Smooth muscle cell (in vitro differentiated cells): ENCODE results near the gene CARS1. TPM values are rescaled to one million over a fixed set of nuclear protein-coding genes. Genes with fewer than 3 reads are reported as not detected.

ENCODE experiments used
- DNase-seq: peaks from one replicate; lab custom pipeline; 2025; ENCODE audit not compliant: unreplicated experiment; lab: John Stamatoyannopoulos, UW
- H2AFZ ChIP-seq: fragments of 200-600 bp; sonication (generic); 2 replicates; pipeline ENCODE4 v1.6.0; 2016; ENCODE audit warnings: antibody characterized with exemption, low read depth, mild to moderate bottlenecking
- H3F3A ChIP-seq: fragments of 200-600 bp; sonication (generic); 2 replicates; pipeline ENCODE4 v1.6.0; 2017; ENCODE audit warnings: antibody characterized with exemption, low read depth
- H3K27ac ChIP-seq: fragments of 200-600 bp; sonication (generic); 2 replicates; pipeline ENCODE4 v1.5.1; 2016; ENCODE audit warnings: low read depth, mild to moderate bottlenecking
- H3K27me3 ChIP-seq: fragments of 200-600 bp; sonication (generic); 2 replicates; pipeline ENCODE4 v1.6.1; 2016; ENCODE audit warnings: low read depth, mild to moderate bottlenecking
- H3K36me3 ChIP-seq: fragments of 200-600 bp; sonication (generic); 2 replicates; pipeline ENCODE4 v1.5.1; 2016; ENCODE audit warnings: low read depth
- H3K4me1 ChIP-seq: fragments of 200-600 bp; sonication (generic); 2 replicates; pipeline ENCODE4 v1.5.1; 2016; ENCODE audit warnings: low read depth
- H3K4me2 ChIP-seq: fragments of 200-600 bp; sonication (generic); 2 replicates; pipeline ENCODE4 v1.6.0; 2016; ENCODE audit warnings: mild to moderate bottlenecking
- H3K4me3 ChIP-seq: fragments of 200-600 bp; sonication (generic); 2 replicates; pipeline ENCODE4 v1.5.1; 2016; ENCODE audit warnings: mild to moderate bottlenecking
- H3K79me2 ChIP-seq: fragments of 200-600 bp; sonication (generic); 2 replicates; pipeline ENCODE4 v1.6.0; 2016; ENCODE audit warnings: low read depth, mild to moderate bottlenecking
- H3K9ac ChIP-seq: fragments of 200-600 bp; sonication (generic); 2 replicates; pipeline ENCODE4 v1.6.0; 2016; ENCODE audit warnings: low read depth
- H3K9me3 ChIP-seq: fragments of 200-600 bp; sonication (generic); replicated peaks from 2 replicates; pipeline ENCODE4 v1.5.1; 2016; ENCODE audit warnings: low read depth
- H4K20me1 ChIP-seq: fragments of 200-600 bp; sonication (generic); 2 replicates; pipeline ENCODE4 v1.6.0; 2016; ENCODE audit warnings: low read depth
- CTCF ChIP-seq: fragments of 200-600 bp; sonication (generic); IDR thresholded peaks from 2 replicates; pipeline ENCODE4 v1.5.1; 2017; ENCODE audit warnings: borderline replicate concordance, mild to moderate bottlenecking, antibody characterized with exemption; ENCODE audit not compliant: insufficient read depth, poor library complexity, severe bottlenecking
- WGBS: methylation state at CpG from one replicate; pipeline ENCODE4 v1.1.7; 2016; ENCODE audit warnings: low lambda C conversion rate; 5-methylcytosine and 5-hydroxymethylcytosine counted together
- polyA plus RNA-seq: library from polyadenylated mRNA; unstranded; fragments of >200 nt; fragmentation: Nextera tagmentation; extraction: Ambion mirVana; gene quantifications from 2 replicates; pipeline ENCODE4 v1.2.1, GENCODE V29; 2016
- total RNA-seq: library from RNA; depleted of rRNA; stranded (reverse); fragments of >200 nt; gene quantifications from 2 replicates; pipeline ENCODE4 v1.2.3, GENCODE V29; 2014

CARS1 gene
- total and polyA plus RNA-seq, 2 experiments from 2014 or later: 51.7 to 61.6 TPM

GRCh38 chr11:3087373-3087772 is 30.1 kb upstream of the CARS1 start:
- Histone ChIP-seq H3K4me1 (no peaks in the 10 kb centered on the region), H3K27ac (no peak overlapping the region), H3K36me3 (no peaks in the 10 kb centered on the region), H3F3A (no peaks in the 10 kb centered on the region), H3K79me2 (no peaks in the 10 kb centered on the region), H3K27me3 (no peaks in the 10 kb centered on the region), H3K9ac (no peak overlapping the region), H3K9me3 (no peaks in the 10 kb centered on the region), H4K20me1 (no peaks in the 10 kb centered on the region), H2AFZ (no peak overlapping the region), H3K4me3 (no peak overlapping the region), H3K4me2 (no peak overlapping the region)
- 96% methylated on average over 9 of the region's 11 CpGs for whole genome bisulfite sequencing
- TF ChIP-seq CTCF: no peak
- no peak for DNase-seq

GRCh38 chr11:3086671-3087150 is 29.5 kb upstream of the CARS1 start:
- Histone ChIP-seq H3K4me1 (no peaks in the 10 kb centered on the region), H3K4me3 (no peak overlapping the region), H3F3A (no peaks in the 10 kb centered on the region), H4K20me1 (no peaks in the 10 kb centered on the region), H3K9ac (no peak overlapping the region), H3K27ac (no peak overlapping the region), H2AFZ (no peak overlapping the region), H3K9me3 (no peaks in the 10 kb centered on the region), H3K79me2 (no peaks in the 10 kb centered on the region), H3K4me2 (no peak overlapping the region), H3K27me3 (no peaks in the 10 kb centered on the region), H3K36me3 (no peaks in the 10 kb centered on the region)
- WGBS: 94% methylated on average over 8 of the region's 9 CpGs
- DNase-seq: no peak
- no peak for TF ChIP-seq CTCF

- no peaks in the 10 kb centered on the region for H3K36me3 ChIP-seq
- no peak overlapping the region for H3K27ac ChIP-seq
- H2AFZ ChIP-seq: no peak overlapping the region
- TF ChIP-seq CTCF: no peak
- no peaks in the 10 kb centered on the region for H4K20me1 ChIP-seq
- no peaks in the 10 kb centered on the region for H3K9me3 ChIP-seq
- H3K4me3 ChIP-seq: no peak overlapping the region
- DNase-seq: no peak
- no peak overlapping the region for H3K9ac ChIP-seq
- 95% methylated on average over 8 of the region's 8 CpGs for WGBS
- H3K4me1 ChIP-seq: no peaks in the 10 kb centered on the region
- H3F3A ChIP-seq: no peaks in the 10 kb centered on the region
- no peak overlapping the region for H3K4me2 ChIP-seq
- H3K79me2 ChIP-seq: no peaks in the 10 kb centered on the region
- H3K27me3 ChIP-seq: no peaks in the 10 kb centered on the region
Measured at GRCh38 chr11:3086114-3086513, 28.9 kb upstream of the CARS1 start.

- H3K4me3 ChIP-seq: no peak overlapping the region
- DNase-seq: no peak
- no peak overlapping the region for H3K27ac ChIP-seq
- H3F3A ChIP-seq: no peaks in the 10 kb centered on the region
- H3K36me3 ChIP-seq: no peaks in the 10 kb centered on the region
- H3K9ac ChIP-seq: no peak overlapping the region
- WGBS: 82% methylated on average over 5 of the region's 5 CpGs
- no peak overlapping the region for H2AFZ ChIP-seq
- no peaks in the 10 kb centered on the region for H4K20me1 ChIP-seq
- no peaks in the 10 kb centered on the region for H3K4me1 ChIP-seq
- no peaks in the 10 kb centered on the region for H3K79me2 ChIP-seq
- H3K9me3 ChIP-seq: no peaks in the 10 kb centered on the region
- TF ChIP-seq CTCF: no peak
- H3K4me2 ChIP-seq: no peak overlapping the region
- no peaks in the 10 kb centered on the region for H3K27me3 ChIP-seq
Measured at GRCh38 chr11:3085052-3085451, 27.8 kb upstream of the CARS1 start.
